Liver (tissue), 3 donors: ENCODE results near the gene P2RX5.

Experiments
- GABPA ChIP-seq, 2 donors: IDR thresholded peaks in 1 of 2; conservative IDR thresholded peaks in 1 of 2; 2 replicates each; pipeline ENCODE4 v1.6.1; 2016; ENCODE audit warnings: antibody characterized with exemption in 2 of 2, mild to moderate bottlenecking in 1 of 2, moderate library complexity in 1 of 2
- HNF4A ChIP-seq, 2 donors: conservative IDR thresholded peaks; 2 replicates each; pipeline ENCODE4 v1.6.1; 2016; ENCODE audit warnings: antibody characterized with exemption in 2 of 2, mild to moderate bottlenecking in 2 of 2
- HNF4G ChIP-seq: IDR thresholded peaks from 2 replicates; pipeline ENCODE4 v1.6.1; 2016; ENCODE audit warnings: antibody characterized with exemption
- RAD21 ChIP-seq, 2 donors: IDR thresholded peaks; 2 replicates each; pipeline ENCODE4 v1.6.1; 2016; ENCODE audit warnings: antibody characterized with exemption in 2 of 2, mild to moderate bottlenecking in 2 of 2
- SP1 ChIP-seq: IDR thresholded peaks from 2 replicates; pipeline ENCODE4 v1.6.1; 2018; ENCODE audit warnings: antibody characterized with exemption, mild to moderate bottlenecking
- TAF1 ChIP-seq: conservative IDR thresholded peaks from 2 replicates; pipeline ENCODE4 v1.6.1; 2016; ENCODE audit warnings: antibody characterized with exemption, mild to moderate bottlenecking
- YY1 ChIP-seq: IDR thresholded peaks from 2 replicates; pipeline ENCODE4 v1.6.1; 2016; ENCODE audit warnings: antibody characterized with exemption, mild to moderate bottlenecking
- TF ChIP-seq, protein P1 (sequence below): fragments of 150-350 bp; IDR thresholded peaks from 2 replicates; pipeline ENCODE4 v1.5.1; 2017; ENCODE audit warnings: improper control_type of control experiment, low read depth, low read length; ENCODE audit not compliant: missing input control
- TF ChIP-seq, protein P2 (sequence below): IDR thresholded peaks from 2 replicates; pipeline ENCODE4 v1.6.1; 2016; ENCODE audit warnings: antibody characterized with exemption, mild to moderate bottlenecking
- TF ChIP-seq, protein P3 (sequence below): IDR thresholded peaks from 2 replicates; pipeline ENCODE4 v1.6.1; 2016; ENCODE audit warnings: antibody characterized with exemption
- TF ChIP-seq, protein P4 (sequence below): IDR thresholded peaks from 2 replicates; pipeline ENCODE4 v1.6.1; 2016; ENCODE audit warnings: antibody characterized with exemption
- donor health status: healthy.
- donor health status: healthy.

DNA sequence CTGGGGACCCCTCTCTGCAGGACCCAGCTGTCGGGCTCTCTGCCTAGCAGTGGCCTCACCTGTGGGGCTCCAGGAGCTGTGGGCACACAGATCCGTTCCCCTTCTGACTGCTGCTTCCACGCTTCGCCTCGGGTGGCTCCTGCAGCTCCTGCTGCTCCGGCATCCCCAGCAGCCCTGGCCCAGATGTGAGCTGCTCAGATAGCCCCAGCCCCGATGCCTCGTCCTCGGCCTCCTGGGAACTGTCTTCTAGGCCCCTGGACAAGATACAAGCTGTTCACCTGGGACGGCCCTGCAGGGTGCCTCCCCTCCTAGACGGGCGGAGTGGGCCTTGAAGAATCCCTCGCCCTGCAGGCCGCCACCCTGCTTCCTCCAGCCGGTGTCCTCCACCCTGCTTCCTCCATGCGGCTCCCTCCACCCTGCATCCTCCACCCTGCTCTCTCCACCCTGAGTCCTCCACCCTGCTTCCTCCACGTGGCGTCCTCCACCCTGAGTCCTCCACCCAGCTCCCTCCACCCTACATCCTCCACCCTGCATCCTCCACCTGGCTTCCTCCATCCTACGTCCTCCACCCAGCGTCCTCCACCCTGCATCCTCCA lies 16.3 kb downstream of the P2RX5 start:
- TF ChIP-seq YY1, result no peak
- TF ChIP-seq, protein P1, sequence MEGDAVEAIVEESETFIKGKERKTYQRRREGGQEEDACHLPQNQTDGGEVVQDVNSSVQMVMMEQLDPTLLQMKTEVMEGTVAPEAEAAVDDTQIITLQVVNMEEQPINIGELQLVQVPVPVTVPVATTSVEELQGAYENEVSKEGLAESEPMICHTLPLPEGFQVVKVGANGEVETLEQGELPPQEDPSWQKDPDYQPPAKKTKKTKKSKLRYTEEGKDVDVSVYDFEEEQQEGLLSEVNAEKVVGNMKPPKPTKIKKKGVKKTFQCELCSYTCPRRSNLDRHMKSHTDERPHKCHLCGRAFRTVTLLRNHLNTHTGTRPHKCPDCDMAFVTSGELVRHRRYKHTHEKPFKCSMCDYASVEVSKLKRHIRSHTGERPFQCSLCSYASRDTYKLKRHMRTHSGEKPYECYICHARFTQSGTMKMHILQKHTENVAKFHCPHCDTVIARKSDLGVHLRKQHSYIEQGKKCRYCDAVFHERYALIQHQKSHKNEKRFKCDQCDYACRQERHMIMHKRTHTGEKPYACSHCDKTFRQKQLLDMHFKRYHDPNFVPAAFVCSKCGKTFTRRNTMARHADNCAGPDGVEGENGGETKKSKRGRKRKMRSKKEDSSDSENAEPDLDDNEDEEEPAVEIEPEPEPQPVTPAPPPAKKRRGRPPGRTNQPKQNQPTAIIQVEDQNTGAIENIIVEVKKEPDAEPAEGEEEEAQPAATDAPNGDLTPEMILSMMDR, result no peak
- TF ChIP-seq, protein P2, sequence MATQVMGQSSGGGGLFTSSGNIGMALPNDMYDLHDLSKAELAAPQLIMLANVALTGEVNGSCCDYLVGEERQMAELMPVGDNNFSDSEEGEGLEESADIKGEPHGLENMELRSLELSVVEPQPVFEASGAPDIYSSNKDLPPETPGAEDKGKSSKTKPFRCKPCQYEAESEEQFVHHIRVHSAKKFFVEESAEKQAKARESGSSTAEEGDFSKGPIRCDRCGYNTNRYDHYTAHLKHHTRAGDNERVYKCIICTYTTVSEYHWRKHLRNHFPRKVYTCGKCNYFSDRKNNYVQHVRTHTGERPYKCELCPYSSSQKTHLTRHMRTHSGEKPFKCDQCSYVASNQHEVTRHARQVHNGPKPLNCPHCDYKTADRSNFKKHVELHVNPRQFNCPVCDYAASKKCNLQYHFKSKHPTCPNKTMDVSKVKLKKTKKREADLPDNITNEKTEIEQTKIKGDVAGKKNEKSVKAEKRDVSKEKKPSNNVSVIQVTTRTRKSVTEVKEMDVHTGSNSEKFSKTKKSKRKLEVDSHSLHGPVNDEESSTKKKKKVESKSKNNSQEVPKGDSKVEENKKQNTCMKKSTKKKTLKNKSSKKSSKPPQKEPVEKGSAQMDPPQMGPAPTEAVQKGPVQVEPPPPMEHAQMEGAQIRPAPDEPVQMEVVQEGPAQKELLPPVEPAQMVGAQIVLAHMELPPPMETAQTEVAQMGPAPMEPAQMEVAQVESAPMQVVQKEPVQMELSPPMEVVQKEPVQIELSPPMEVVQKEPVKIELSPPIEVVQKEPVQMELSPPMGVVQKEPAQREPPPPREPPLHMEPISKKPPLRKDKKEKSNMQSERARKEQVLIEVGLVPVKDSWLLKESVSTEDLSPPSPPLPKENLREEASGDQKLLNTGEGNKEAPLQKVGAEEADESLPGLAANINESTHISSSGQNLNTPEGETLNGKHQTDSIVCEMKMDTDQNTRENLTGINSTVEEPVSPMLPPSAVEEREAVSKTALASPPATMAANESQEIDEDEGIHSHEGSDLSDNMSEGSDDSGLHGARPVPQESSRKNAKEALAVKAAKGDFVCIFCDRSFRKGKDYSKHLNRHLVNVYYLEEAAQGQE, result no peak
- no peak for TF ChIP-seq RAD21 (IDR thresholded peaks at IDR 0.05)
- TF ChIP-seq, protein P3, sequence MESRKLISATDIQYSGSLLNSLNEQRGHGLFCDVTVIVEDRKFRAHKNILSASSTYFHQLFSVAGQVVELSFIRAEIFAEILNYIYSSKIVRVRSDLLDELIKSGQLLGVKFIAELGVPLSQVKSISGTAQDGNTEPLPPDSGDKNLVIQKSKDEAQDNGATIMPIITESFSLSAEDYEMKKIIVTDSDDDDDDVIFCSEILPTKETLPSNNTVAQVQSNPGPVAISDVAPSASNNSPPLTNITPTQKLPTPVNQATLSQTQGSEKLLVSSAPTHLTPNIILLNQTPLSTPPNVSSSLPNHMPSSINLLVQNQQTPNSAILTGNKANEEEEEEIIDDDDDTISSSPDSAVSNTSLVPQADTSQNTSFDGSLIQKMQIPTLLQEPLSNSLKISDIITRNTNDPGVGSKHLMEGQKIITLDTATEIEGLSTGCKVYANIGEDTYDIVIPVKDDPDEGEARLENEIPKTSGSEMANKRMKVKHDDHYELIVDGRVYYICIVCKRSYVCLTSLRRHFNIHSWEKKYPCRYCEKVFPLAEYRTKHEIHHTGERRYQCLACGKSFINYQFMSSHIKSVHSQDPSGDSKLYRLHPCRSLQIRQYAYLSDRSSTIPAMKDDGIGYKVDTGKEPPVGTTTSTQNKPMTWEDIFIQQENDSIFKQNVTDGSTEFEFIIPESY, result no peak
- no peak for TF ChIP-seq HNF4G
- no peak for TF ChIP-seq TAF1
- TF ChIP-seq, protein P4, sequence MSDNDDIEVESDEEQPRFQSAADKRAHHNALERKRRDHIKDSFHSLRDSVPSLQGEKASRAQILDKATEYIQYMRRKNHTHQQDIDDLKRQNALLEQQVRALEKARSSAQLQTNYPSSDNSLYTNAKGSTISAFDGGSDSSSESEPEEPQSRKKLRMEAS, result no peak
- TF ChIP-seq HNF4A (conservative IDR thresholded peaks at IDR 0.05), result no peak
- no peak for TF ChIP-seq SP1
- no peak for TF ChIP-seq GABPA (IDR thresholded peaks at IDR 0.05 in 1 of 2, conservative IDR thresholded peaks at IDR 0.05 in 1 of 2)
